SK-N-SH (cell line): ENCODE results near the gene RTN4RL2. TPM values are rescaled to one million over a fixed set of nuclear protein-coding genes. Genes with fewer than 3 reads are reported as not detected.

Experiments
- CTCF ChIA-PET: fragments of 300-600, 350-600 bp; formaldehyde crosslinking; extraction: SDS; loops from one replicate; lab custom pipeline; 2021; lab: Yijun Ruan, JAX
- POLR2A ChIA-PET: fragments of 350-600 bp; sonication (Branson Sonifier 250); formaldehyde crosslinking; extraction: SDS; loops from one replicate; lab custom pipeline; 2020; ENCODE audit warnings: antibody characterized with exemption, inconsistent platforms; lab: Yijun Ruan, JAX
- DNase-seq: peaks from one replicate; pipeline ENCODE4 v3.0.0; 2012
- H2AFZ ChIP-seq: fragments of 200-600 bp; sonication (generic); 2 replicates; pipeline ENCODE4 v1.8.1; 2016; ENCODE audit warnings: antibody characterized with exemption, mild to moderate bottlenecking, low read depth
- H3F3A ChIP-seq: fragments of 200-600 bp; sonication (generic); replicated peaks from 2 replicates; pipeline ENCODE3; 2016; ENCODE audit warnings: antibody characterized with exemption, mild to moderate bottlenecking; ENCODE audit not compliant: insufficient read depth
- H3K27ac ChIP-seq, 2 experiments: fragments of 200-500 bp in 1 of 2; fragments of 200-600 bp in 1 of 2; sonication (Bioruptor generic) in 1 of 2; sonication (generic), shearing (Covaris generic) in 1 of 2; 2 replicates each; pipeline versions ENCODE4 v1.5.1 to v1.6.1; 2014 to 2016; ENCODE audit warnings: low read depth in 2 of 2, inconsistent platforms in 1 of 2, low read length in 1 of 2, mild to moderate bottlenecking in 1 of 2, mixed read lengths in 1 of 2
- H3K27me3 ChIP-seq: fragments of 200-600 bp; sonication (generic), shearing (Covaris generic); 2 replicates; pipeline ENCODE4 v1.6.1; 2016; ENCODE audit warnings: mixed run types; ENCODE audit not compliant: insufficient read depth
- H3K36me3 ChIP-seq, 2 experiments: fragments of 200-500 bp in 1 of 2; fragments of 200-600 bp in 1 of 2; sonication (Bioruptor generic) in 1 of 2; sonication (generic) in 1 of 2; replicated peaks in 1 of 2; 2 replicates each; pipeline versions ENCODE3 to v1.5.1; 2014 to 2016; ENCODE audit warnings: low read length in 1 of 2, mild to moderate bottlenecking in 1 of 2; ENCODE audit not compliant: insufficient read depth in 2 of 2, control insufficient read depth in 1 of 2
- H3K4me1 ChIP-seq, 2 experiments: fragments of 200-500 bp in 1 of 2; fragments of 200-600 bp in 1 of 2; sonication (Bioruptor generic) in 1 of 2; sonication (generic), shearing (Covaris generic) in 1 of 2; 2 replicates each; pipeline versions ENCODE4 v1.5.1 to v1.6.1; 2014 to 2016; ENCODE audit warnings: low read depth in 1 of 2, low read length in 1 of 2, mixed run types in 1 of 2; ENCODE audit not compliant: insufficient read depth in 2 of 2, control insufficient read depth in 1 of 2
- H3K4me2 ChIP-seq: fragments of 200-600 bp; sonication (generic), shearing (Covaris generic); 2 replicates; pipeline ENCODE4 v1.6.1; 2017; ENCODE audit warnings: mixed run types
- H3K4me3 ChIP-seq, 2 experiments: fragments of 200-500 bp in 1 of 2; fragments of 200-600 bp in 1 of 2; sonication (Bioruptor generic) in 1 of 2; sonication (generic), shearing (Covaris generic) in 1 of 2; 2 replicates each; pipeline versions ENCODE4 v1.5.1 to v1.8.1; 2014 to 2016; ENCODE audit warnings: low read depth in 2 of 2, inconsistent platforms in 1 of 2, low read length in 1 of 2, mild to moderate bottlenecking in 1 of 2, mixed read lengths in 1 of 2, moderate library complexity in 1 of 2
- H3K79me2 ChIP-seq: fragments of 200-600 bp; sonication (generic); 2 replicates; pipeline ENCODE4 v1.8.1; 2017; ENCODE audit warnings: mild to moderate bottlenecking; ENCODE audit not compliant: insufficient read depth
- H3K9ac ChIP-seq: fragments of 200-600 bp; sonication (generic); 2 replicates; pipeline ENCODE4 v1.6.1; 2017; ENCODE audit warnings: mixed run types
- H3K9me2 ChIP-seq: fragments of 200-600 bp; sonication (generic); 2 replicates; pipeline ENCODE4 v1.6.1; 2017; ENCODE audit warnings: mixed run types
- H3K9me3 ChIP-seq: fragments of 200-600 bp; sonication (generic); 2 replicates; pipeline ENCODE4 v1.6.1; 2017; ENCODE audit warnings: mixed run types, mild to moderate bottlenecking, moderate library complexity
- H4K20me1 ChIP-seq: fragments of 200-600 bp; sonication (generic); 2 replicates; pipeline ENCODE4 v1.6.1; 2017; ENCODE audit warnings: mild to moderate bottlenecking, mixed run types; ENCODE audit not compliant: insufficient read depth
- MEF2A ChIP-seq: IDR thresholded peaks from 2 replicates; pipeline ENCODE4 v1.4.0; 2012; ENCODE audit warnings: low read depth, borderline replicate concordance
- NRF1 ChIP-seq: IDR thresholded peaks from 2 replicates; pipeline ENCODE4 v1.6.1; 2012; ENCODE audit warnings: low read depth, mild to moderate bottlenecking, low read length
- RFX5 ChIP-seq: IDR thresholded peaks from 2 replicates; pipeline ENCODE4 v1.6.1; 2012; ENCODE audit warnings: mild to moderate bottlenecking, improper control_type of control experiment, low read length
- YY1 ChIP-seq: IDR thresholded peaks from 2 replicates; pipeline ENCODE4 v1.4.0; 2012; ENCODE audit warnings: low read depth, mild to moderate bottlenecking
- WGBS: methylation state at CpG from one replicate; pipeline ENCODE4 v1.1.6; 2017; ENCODE audit warnings: low lambda C conversion rate; 5-methylcytosine and 5-hydroxymethylcytosine counted together
- polyA plus RNA-seq, 3 experiments: library from polyadenylated mRNA; depleted of rRNA; stranded (reverse); fragments of >200 nt; gene quantifications; 2 replicates each; pipeline ENCODE4 v1.2.3, GENCODE V29; 2012
- TF ChIP-seq, protein P1 (sequence below): IDR thresholded peaks from 2 replicates; pipeline ENCODE4 v1.4.0; 2012; ENCODE audit warnings: low read depth, borderline replicate concordance
- TF ChIP-seq, protein P2 (sequence below): IDR thresholded peaks from 2 replicates; pipeline ENCODE4 v1.6.1; 2012; ENCODE audit warnings: mild to moderate bottlenecking, low read depth, low read length, moderate library complexity

RTN4RL2 gene
- polyA plus RNA-seq, 1 of the 3 experiments (the other 2 are of a cell fraction): 0.30 TPM

DNA sequence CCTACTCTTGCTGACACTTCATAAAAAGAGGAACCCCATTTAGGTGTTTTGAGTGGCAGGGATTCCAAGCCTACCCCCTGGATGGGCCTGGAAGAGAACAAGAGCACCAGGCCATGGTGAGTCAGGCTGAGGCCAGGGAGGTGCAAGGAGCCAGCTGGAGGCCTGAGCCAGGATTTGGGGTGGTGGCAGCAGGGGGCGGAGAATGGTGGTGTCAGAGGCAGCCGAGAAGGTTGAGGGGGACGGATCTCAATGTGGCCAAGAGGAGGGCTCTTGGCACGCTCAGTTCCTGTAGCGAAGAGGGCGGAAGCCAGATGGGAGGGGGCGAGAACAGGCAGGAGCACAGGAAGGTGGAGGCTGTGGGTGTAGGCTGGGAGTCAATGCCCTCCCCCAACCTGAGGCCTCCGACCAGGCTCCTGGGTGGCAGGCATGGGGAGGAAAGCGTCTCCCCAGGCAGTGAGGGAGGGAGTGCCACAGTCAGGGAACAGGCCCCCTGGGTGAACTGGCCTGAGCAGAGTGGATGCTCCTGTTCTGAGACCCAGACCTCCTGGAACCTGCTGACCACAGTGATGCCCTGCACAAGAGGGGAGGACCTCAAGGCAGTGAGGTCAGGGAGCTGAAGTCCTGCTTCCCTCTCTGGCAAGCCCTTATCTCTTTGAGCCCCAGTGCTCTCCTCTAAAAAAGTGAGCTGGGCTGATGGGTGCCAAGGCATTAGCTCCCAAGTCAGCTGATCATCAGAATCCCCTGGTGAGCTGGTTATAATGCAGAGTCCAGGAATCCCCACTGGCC, 13.9 kb downstream of the RTN4RL2 start:
- TF ChIP-seq, protein P1, sequence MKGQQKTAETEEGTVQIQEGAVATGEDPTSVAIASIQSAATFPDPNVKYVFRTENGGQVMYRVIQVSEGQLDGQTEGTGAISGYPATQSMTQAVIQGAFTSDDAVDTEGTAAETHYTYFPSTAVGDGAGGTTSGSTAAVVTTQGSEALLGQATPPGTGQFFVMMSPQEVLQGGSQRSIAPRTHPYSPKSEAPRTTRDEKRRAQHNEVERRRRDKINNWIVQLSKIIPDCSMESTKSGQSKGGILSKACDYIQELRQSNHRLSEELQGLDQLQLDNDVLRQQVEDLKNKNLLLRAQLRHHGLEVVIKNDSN: no peak
- Histone ChIP-seq H3K9me3 (no peaks in the 10 kb centered on the region), H3K9ac (no peak overlapping the region), H3K27ac (no peak overlapping the region), H3K9me2 (no peaks in the 10 kb centered on the region), H4K20me1 (no peaks in the 10 kb centered on the region), H3K27me3 (0 out of 2 replicates have a peak, but pooled peaks cover 4% of the 10 kb centered on the region), H3K79me2 (no peaks in the 10 kb centered on the region), H3K4me2 (no peak overlapping the region), H3K4me3 (no peak overlapping the region), H3F3A (no peaks in the 10 kb centered on the region), H3K36me3 (no peaks in the 10 kb centered on the region), H3K4me1 (peaks cover 0 to 8% of the 10 kb centered on the region in 2 experiments; a peak in 1 of 4 replicates), H2AFZ (no peak overlapping the region)
- CTCF ChIA-PET: interaction anchor here (0.8 to 6.4 kb wide), 15 partner anchors 8 to 174 kb away, joined by 3 to 38 read pairs (median 6); partner anchors contain the start of genes RTN4RL2 and UBE2L6
- DNase-seq: peak; percentile 37
- POLR2A ChIA-PET: no interaction called here
- 88% methylated on average over 9 of the region's 9 CpGs for WGBS

DNA sequence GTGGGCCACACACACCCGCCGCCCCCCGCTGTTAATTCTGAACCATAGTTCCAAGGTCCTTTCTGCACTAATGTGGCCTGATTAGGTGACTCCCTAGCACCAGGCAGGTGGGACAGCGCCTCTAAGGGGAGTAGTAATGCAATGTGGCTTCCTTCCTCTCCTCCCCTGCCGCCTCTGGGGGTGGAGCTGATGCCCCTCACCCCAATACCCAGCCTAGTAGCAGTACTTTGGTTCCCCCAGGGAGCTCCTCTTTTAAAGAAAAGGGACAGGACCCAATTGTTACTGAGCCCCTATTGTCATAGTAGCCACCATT, 14.4 kb downstream of the RTN4RL2 start:
- no peaks in the 10 kb centered on the region for H3K9me2 ChIP-seq
- no peak overlapping the region for H3K9ac ChIP-seq
- peaks cover 0 to 8% of the 10 kb centered on the region in 2 experiments; a peak in 1 of 4 replicates for H3K4me1 ChIP-seq
- no peaks in the 10 kb centered on the region for H4K20me1 ChIP-seq
- WGBS: 84% methylated on average over 4 of the region's 5 CpGs
- H3K79me2 ChIP-seq: no peaks in the 10 kb centered on the region
- H3K27ac ChIP-seq: no peak overlapping the region
- DNase-seq: no peak
- H2AFZ ChIP-seq: no peak overlapping the region
- H3K27me3 ChIP-seq: 0 out of 2 replicates have a peak, but pooled peaks cover 4% of the 10 kb centered on the region
- TF ChIP-seq, protein P2, sequence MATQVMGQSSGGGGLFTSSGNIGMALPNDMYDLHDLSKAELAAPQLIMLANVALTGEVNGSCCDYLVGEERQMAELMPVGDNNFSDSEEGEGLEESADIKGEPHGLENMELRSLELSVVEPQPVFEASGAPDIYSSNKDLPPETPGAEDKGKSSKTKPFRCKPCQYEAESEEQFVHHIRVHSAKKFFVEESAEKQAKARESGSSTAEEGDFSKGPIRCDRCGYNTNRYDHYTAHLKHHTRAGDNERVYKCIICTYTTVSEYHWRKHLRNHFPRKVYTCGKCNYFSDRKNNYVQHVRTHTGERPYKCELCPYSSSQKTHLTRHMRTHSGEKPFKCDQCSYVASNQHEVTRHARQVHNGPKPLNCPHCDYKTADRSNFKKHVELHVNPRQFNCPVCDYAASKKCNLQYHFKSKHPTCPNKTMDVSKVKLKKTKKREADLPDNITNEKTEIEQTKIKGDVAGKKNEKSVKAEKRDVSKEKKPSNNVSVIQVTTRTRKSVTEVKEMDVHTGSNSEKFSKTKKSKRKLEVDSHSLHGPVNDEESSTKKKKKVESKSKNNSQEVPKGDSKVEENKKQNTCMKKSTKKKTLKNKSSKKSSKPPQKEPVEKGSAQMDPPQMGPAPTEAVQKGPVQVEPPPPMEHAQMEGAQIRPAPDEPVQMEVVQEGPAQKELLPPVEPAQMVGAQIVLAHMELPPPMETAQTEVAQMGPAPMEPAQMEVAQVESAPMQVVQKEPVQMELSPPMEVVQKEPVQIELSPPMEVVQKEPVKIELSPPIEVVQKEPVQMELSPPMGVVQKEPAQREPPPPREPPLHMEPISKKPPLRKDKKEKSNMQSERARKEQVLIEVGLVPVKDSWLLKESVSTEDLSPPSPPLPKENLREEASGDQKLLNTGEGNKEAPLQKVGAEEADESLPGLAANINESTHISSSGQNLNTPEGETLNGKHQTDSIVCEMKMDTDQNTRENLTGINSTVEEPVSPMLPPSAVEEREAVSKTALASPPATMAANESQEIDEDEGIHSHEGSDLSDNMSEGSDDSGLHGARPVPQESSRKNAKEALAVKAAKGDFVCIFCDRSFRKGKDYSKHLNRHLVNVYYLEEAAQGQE: peak; percentile 24; the same call in 1 of the 2 replicates
- no peak for TF ChIP-seq YY1
- no peak for TF ChIP-seq NRF1
- TF ChIP-seq RFX5: no peak
- TF ChIP-seq MEF2A: no peak
- H3F3A ChIP-seq: no peaks in the 10 kb centered on the region
- no peaks in the 10 kb centered on the region for H3K9me3 ChIP-seq
- CTCF ChIA-PET: interaction anchor here (0.8 to 6.4 kb wide), 10 partner anchors 8 to 170 kb away, joined by 3 to 38 read pairs (median 6); partner anchors contain the start of gene UBE2L6
- POLR2A ChIA-PET: no interaction called here
- H3K36me3 ChIP-seq: no peaks in the 10 kb centered on the region
- no peak overlapping the region for H3K4me3 ChIP-seq
- no peak overlapping the region for H3K4me2 ChIP-seq
